GOT3 (cell line): ENCODE measurements around the gene TSPAN14.

Experiments
- DNase-seq: peaks from one replicate; lab custom pipeline; 2025; ENCODE audit warnings: mixed read lengths; lab: John Stamatoyannopoulos, UW

Gene TSPAN14

GRCh38 chr10:80504158-80504811 lies 50.2 kb downstream of the TSPAN14 start:
- no peak for DNase-seq

- DNase-seq = no peak
Measured at GRCh38 chr10:80504897-80505465, 50.9 kb downstream of the TSPAN14 start.

GRCh38 chr10:80506189-80506575 lies 52.1 kb downstream of the TSPAN14 start:
- DNase-seq = no peak

- DNase-seq = no peak
Measured at GRCh38 chr10:80506836-80507487, 52.9 kb downstream of the TSPAN14 start.

GRCh38 chr10:80509108-80509402 lies 54.9 kb downstream of the TSPAN14 start:
- no peak for DNase-seq

GRCh38 chr10:80509403-80510161 lies 55.5 kb downstream of the TSPAN14 start:
- no peak for DNase-seq

- DNase-seq = no peak
Measured at GRCh38 chr10:80512031-80512526, 58.0 kb downstream of the TSPAN14 start.

- no peak for DNase-seq
Measured at GRCh38 chr10:80513106-80513505, 59.0 kb downstream of the TSPAN14 start.

- no peak for DNase-seq
Measured at GRCh38 chr10:80515511-80515910, 61.4 kb downstream of the TSPAN14 start.

GRCh38 chr10:80515941-80516340 lies 61.8 kb downstream of the TSPAN14 start:
- DNase-seq = no peak

- no peak for DNase-seq
Measured at GRCh38 chr10:80516506-80517075, 62.5 kb downstream of the TSPAN14 start.

- no peak for DNase-seq
Measured at GRCh38 chr10:80517416-80518142, 63.5 kb downstream of the TSPAN14 start.

- no peak for DNase-seq
Measured at GRCh38 chr10:80518143-80518806, 64.2 kb downstream of the TSPAN14 start.

GRCh38 chr10:80518807-80519360 lies 64.8 kb downstream of the TSPAN14 start:
- DNase-seq = no peak

- DNase-seq = no peak
Measured at GRCh38 chr10:80519936-80520650, 66.0 kb downstream of the TSPAN14 start.

GRCh38 chr10:80520661-80521470 lies 66.8 kb downstream of the TSPAN14 start:
- DNase-seq = no peak

GRCh38 chr10:80522756-80523363 lies 68.8 kb downstream of the TSPAN14 start:
- DNase-seq = no peak

- DNase-seq = no peak
Measured at GRCh38 chr10:80523773-80524172, 69.7 kb downstream of the TSPAN14 start.
